GM18870 (cell line): ENCODE data around the gene ENDOU.

ENCODE experiments used
- ATAC-seq: cut with Tn5 transposase; IDR thresholded peaks from one replicate; pipeline ENCODE4 v1.9.1; 2021; ENCODE audit warnings: moderate library complexity; ENCODE audit not compliant: unreplicated experiment

Gene ENDOU

DNA sequence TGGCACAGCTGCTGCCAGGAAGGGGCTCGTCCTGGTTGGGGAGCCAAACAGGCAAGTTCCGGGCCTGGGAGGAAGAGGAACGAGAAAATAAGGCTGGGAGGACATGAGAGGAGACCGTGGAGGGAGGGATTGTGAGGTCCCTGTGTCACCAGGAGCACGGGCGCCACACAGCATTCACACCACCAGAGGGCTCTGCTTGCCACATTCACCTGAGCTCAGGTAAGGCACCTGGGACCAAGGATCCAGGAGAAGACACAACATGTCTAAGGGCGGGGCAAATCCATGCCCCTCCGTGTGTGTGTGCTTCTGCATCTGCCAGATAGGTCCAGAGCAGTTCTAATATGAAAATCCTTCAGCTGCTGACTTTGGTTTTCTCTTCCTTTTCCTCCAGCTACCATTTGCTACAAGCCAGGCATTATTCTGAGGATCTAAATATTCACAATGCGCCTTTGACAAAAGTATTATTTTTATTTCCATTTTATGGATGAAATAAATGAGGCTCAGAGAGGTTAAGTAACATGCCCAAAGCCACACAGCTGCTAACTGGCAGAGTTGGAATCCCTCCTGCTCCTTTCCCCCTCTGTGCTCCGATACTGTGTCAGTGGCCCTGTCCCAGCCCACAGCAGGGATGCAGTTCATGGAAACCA lies 18.8 kb upstream of the ENDOU start:
- ATAC-seq = no peak

DNA sequence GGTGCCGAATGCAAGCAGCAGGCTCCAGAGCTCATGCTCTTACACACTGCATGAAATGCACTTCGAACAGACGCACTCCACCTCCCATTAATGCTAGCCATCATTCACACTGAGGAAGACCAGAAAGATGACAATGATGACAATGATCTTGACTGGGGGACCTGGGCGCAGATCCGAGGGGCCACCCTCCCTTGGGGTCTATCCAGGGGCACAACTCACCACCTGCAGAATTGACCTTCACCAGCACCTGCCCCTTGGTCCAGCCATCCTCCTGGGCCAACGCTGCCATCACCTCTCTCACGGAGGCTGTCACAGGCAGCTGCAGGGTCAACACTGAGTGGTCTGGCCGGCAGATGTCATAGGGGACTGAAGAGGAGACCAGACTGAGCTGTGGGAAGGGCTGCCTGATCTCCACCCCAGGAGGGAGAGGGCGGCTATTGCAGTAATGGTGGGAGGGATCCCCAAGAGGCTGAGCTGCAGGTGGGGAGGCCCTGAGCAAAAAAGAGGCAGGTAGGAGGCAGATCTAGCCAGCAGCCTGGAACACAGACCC lies 18.1 kb upstream of the ENDOU start:
- ATAC-seq = no peak

DNA sequence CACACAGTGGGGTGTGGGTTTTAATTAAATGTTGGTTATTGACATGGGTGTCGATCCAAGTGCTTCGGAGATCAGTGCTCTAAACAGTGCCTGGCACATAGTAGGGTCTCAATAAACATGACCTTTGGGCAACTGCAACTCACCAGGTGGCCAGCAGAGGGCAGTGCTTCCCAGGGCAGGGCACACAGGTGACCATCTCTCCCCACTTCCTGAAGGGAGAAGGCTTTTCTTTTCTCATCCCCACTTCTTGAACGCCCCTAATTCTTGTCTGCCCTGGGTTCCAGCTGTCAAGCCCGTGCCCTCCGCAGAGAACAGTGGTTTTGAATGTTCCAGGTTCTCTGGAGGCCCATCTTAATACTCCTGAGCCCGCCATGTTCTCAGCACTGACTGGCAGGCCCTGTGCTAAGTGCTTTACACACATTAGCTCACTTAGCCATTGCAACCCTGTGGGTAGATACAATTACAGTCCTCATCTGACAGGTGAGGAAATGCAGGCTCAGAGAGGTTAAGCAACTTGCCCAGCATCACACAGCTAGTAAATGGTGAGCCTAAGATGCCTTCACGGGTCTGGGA lies 17.0 kb upstream of the ENDOU start:
- no peak for ATAC-seq

DNA sequence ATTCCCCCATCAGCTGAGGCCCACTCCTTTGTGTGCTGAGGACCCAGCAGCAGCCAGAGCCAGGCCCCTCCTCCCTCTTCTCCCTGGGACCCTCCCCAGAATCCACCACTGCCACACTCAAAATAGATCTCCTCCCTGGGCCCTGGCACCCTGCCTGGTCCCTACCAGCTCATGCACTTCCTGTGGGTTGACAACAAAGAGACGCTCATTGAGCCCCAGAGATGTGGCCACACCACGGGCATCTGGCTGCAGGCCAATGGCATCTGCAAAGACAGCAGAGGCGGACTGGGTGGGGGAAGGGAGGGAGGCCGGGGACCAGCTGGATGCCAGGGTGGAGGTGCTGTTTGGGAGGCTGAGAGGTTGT lies 16.0 kb upstream of the ENDOU start:
- no peak for ATAC-seq

DNA sequence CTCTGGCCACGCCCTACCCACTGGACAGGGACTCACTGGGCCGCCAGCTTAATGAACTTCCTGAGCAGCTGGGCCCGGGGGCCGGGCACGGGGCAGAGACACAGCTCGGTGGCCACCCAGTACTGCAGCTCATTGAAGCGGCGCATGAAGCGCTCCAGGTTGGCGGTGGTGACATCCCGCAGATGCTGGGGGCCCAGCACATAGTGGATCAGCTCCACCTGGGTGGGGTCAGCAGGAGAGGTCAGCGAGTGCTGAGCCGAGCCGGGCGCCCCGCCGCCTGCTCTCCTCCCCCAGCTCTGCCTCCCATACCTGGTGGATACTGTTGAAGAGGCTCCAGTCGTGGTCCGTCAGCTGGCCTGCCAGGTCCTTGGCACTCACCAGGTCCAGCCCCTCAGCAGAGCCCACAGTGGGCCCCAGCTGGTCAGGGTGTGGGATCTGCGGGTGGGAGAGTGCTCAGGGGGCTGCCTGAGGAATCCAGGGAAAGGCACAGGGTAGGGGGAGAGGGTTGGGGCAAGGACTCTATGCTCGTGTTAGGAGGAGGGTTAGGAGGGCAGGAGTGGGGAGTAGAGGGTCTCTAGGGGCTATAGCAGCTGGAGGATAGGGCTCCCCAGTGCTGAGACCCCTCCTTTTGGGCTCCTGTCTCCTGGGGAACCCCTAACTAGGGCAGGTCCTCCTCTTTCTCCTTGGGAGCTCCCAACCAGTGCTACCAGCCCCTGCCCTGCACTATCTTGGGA lies 15.5 kb upstream of the ENDOU start:
- ATAC-seq = no peak

DNA sequence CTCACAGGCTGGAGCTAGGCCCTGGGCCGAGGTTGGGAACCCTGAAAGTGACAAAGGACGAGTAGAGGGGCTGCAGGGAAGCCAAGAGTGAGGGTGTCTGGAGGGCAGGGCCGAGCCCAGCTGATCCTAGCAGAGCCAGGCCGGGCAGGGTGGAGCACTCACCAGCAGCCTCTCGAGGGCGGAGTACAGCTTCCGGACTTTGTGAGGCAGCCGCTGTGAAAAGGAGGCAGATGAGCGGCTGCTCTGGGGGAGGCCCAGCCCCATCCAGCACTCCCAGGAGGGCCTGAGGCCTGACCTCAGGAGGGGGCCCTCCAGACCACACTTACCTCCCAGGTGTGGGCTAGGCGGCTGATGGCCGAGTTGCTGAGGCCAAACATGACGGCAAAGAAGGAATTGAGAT lies 14.7 kb upstream of the ENDOU start:
- peak; percentile 45 for ATAC-seq

DNA sequence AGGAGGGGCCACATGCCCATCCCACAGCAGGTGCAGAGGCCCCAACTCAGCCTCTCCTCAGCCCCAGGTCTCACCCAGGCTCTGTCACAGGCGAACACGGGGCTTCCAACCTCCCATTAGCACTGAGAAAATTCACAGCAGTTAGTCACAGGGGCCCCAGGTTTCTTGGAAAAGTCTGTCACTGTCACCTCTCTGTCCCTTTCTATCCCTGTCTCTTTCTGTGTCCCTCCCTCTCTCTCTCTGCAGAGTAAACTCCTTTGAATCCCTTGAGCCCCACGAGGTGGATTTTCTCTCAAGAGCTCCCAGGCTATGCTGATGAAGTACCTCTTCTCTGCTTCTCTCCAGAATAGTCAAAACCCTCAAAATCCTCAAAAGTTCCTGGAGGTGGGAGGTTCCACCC lies 14.0 kb upstream of the ENDOU start:
- no peak for ATAC-seq

DNA sequence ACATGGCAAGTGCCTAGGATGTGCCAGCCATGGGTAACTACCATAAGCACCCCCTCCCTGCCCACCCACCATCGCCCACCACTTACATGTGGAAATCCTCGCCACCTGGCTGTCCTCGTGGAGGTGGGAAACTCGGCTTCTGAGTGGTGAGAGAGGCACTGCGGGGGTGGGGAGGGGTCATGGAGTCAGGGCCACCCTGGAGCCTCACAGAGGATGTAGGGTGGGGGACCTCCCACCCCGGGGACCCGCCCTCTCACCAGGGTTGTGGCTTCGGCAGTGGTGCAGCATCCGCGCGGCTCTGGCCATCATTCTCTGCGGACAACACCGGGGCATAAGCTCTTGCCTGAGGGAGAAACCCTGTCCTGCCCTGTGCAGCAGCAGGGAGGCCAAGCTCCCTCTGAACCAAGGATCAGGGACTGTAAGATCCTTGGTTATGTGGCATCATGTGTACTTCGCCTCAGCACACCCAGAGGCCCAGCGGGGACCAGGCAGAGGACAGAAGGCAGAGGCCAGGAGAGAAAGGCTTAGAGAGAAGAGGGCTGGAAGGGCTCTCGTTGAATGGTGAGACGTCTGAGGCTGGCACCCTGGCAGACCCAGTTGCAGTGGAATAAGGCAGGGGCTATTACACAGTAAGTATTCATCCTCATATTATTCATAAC lies 12.8 kb upstream of the ENDOU start:
- no peak for ATAC-seq

DNA sequence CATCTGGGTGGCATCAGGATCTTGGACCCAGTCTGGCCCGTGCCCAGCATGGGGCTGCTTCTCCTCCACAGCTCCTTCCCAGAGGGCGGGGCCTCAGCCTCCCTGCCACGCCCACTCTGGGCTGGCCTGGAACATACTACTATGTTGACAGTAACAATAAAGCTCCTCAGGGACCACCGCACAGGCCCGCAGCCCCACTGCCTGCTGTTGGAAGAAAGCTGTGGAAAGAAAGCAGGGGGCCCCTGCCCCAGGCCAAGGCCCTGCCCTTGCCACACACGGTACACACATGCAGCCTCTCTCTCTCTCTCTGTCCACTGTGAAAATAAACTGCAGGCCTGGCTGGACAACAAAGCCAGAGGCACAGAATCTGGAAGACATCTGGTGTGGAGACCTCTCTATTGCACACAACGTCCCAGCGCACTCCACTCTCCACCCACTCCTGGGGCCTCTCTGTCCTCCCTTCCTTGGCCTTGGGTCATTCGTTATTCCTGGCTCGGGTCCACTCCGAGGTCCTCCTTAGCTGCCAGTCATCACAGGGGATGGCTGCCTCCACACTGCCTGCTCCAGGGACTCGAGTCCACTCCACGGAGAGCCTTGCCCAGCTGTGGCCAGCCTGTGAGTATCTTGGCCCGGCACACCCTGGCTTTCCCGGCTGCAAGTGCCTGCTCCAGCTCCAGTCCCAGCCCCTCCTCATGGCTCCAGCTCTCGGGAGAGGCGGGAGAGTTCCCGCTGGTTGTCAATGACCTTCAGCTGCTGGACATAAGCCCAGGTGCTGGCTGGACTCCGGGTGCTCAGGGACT lies 11.8 kb upstream of the ENDOU start:
- no peak for ATAC-seq

DNA sequence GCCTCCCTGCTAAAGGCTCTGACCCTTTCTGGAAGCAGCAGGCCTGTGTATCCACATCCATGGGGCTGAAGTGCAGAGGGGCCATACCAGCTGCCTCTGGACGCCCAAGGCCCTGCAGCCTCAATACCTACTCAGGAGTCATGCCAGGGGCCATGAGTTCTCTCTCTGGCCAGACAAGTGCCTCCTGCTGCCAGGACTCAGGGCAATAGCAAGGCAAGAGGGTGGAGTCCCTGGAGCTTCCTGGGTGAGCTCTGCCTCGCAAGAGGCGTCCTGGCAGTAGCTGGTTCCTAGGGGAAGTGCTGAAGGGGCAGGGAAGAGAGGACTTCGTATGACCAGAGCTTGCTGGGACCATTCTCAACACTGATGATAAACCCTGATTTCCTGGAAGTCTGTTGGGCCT lies 10.9 kb upstream of the ENDOU start:
- ATAC-seq = no peak

DNA sequence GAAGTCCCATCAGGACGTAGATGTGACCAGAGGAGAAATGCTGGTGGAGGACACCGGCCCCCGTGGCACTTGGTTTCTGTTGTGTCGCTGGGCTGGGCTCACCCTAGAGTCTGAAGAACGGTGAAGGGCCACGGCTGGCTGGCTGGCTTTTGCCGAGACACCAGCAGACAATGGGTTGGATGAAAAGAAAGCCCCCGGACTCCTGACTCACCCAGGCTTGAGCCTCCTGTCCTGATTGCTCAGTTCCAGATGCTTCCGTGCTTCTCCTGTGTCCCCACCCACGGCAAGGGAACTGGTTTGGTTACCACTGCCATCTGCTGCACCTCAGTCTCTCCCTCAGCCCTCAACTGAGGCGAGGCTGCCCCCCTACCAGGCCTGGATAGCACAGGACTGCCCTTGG lies 10.4 kb upstream of the ENDOU start:
- ATAC-seq = no peak

DNA sequence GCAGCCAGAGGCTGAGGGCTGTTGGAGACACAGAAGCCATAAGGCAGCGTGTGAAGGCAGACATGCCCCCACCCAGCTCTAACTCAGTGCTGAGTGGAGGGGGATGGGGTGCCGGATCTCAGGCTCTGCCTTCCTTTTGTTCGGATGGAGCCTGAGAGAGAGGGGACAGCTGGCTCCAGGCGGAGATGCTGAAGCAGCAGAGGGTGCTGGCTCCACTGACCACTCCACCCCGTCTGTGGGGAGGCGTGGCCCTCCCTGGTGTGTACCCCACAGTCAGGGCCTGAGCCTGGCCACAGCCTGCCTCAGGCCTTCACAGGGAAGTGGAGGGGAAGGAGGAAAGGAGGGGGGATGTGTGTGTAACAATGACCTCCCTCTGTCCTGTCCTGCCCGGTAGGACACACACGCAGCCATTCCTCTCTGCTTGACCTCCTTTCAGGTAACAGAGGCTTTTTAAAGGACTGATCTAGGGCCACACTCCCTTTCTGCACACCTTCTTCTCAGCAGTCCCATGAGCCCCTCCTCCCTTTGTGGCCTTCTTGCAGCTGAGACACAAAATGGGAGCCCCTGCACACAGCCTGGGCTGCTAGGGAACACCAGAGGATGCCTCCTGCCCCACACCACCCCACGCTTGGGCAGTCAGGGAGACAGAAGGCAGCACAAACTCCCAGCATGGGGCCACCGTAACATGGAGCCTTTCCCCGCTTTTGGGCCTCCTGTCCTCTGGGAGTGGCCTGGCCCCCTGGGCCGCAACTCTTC lies 9.6 kb upstream of the ENDOU start:
- no peak for ATAC-seq

DNA sequence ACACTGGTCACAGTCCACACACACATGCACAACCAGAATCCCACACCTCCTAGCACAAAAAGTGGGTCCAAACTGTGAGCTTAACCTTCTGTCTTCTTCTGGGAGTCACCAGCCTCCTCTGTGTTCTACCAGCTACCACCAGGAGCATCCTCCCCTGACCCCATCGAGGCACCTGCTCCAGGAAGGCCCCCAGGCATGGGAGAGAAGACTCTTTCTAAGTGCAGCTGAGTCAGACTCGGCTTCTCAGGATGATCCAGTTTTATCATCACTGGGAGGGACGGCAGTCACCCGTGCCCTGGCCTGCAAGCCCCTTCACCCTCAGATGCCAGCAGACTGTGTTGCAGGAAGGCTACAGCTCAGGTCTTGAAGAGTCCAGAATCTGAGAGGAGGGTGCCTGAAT lies 7.9 kb upstream of the ENDOU start:
- ATAC-seq = no peak

DNA sequence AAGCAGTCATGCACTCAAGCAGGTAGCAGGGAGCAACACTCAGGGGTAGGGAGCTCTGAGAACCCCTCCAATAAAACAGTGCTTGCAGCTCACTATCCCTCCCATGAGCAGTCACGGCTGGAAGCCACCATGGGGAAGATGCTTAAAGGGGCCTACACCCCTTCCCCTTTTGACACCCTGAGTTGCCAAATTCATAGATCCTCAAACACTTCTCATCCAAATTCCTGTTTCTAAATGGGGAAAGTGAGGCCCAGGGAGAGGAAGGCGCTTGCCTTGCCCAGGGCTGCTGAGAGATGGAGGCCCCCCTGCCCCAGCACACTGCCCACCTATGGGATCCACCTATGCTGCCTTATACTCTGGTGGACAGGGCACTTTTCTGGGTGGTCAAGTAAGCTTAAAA lies 7.2 kb upstream of the ENDOU start:
- ATAC-seq = no peak

DNA sequence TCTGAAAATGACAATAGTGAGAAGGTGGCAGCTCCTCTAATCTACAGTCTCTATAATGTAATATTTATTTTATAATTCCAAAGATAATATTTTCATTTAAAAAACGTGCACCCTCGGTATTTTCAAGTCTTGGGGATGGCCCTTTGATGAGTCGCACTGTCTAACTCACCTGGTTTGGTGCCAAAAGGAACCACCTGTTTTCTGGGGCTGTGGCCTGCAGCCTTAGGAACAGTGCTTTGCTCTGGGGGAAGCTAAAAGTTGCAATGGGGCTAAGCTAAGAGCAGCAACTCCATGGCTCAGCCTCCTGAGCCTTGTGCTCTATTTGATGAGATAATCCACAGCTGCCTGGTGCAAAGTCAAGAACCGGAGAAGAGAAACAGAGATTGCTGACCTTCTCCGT lies 6.4 kb upstream of the ENDOU start:
- ATAC-seq = no peak

DNA sequence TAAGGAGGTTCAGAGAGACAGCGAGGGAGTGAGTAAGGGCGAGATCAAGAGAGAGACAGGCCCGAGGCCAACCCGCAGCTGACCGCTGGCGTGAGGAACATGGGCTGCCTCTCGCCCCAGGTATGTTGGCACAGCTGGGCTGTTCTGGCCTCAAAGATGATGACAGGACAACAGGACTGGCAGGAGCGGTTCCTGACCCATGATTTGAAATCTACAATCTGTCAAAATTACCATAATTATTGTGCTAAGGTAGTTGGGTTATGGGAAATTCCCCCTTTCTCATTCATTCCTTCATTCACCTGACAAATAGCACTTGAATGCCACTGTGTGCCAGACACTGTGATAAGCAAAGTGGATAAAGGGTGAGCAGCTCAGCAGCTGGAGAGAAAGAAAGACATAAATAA lies 5.1 kb upstream of the ENDOU start:
- ATAC-seq = no peak

DNA sequence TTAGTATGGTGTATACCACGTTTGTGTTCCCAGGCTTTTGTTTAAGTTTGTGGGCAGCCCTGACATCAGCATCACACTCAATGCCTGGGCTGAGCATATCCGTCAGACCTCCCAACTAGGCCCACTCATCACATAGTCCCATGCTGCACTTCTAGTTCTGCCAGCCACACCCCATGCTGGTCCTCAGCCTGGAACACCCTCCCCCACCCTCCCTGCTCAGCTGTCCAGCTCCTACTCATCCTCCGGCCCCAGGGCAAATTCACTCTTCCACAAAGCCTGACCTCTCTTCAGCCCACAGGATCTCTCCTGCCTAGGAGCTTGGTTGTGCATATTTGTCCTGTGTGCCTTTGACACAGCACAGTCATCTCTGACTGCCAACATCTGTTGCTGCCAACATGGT lies 3.9 kb upstream of the ENDOU start:
- ATAC-seq = no peak

DNA sequence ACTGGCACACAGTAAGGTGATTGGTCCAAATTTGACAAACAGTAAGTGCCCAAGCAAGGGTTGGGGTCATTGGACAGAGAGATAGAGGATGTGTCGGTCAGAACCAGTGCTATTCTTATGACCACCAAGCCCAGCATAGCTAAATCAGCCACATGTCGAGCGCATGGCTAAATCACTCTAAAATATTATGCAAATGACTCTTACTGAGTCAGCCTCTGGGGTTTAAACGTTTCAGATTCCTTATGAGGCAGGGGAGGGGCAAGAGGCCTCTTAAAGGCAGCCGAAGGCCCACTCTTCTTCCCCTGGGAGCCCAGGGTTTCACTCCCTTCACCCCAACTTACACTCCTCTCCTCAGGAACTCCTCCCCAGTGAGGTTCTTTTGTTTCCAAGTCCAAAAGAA lies 603 bp upstream of the ENDOU start:
- ATAC-seq = peak; percentile 91

DNA sequence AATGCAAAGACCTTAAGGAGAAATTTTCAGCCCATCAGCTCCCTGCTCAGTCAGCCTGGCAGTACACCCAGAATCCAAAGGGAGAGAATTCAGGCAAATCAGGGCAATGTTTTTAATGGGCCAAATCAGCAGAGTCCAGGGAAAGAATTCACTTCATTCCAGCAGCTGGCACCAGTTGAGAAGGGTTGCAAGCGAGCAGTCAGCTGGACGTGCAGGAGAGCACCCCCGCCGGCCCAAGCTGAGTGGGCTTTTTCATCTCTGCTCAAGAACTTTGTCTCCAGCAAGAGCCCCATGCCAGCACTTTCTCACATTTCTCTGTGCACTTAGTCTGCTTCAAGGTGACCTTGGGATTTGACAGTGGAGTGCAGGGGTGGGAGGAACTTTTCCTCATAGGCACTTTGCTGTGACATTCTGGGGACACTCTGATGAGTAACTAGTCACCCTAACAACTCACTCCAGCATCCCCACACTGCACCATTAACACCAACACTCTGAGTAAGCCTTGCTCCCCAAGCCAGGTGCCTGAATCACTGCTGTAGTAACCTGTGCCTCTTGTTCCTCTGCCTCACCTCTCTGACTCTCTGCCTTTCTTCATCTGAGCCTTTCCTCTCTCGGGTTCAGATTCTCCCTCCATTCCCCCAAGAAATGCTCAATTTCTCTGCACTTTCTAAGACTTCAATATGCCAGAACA lies 2.2 kb downstream of the ENDOU start:
- no peak for ATAC-seq
